HCT116 (cell line): ENCODE results near the gene TDRD7. TPM values are rescaled to one million over a fixed set of nuclear protein-coding genes. Genes with fewer than 3 reads are reported as not detected.
A peak's percentile ranks its signal among the peaks of the same experiment; 100 is the strongest.

Experiments
- ATAC-seq: fragments of 200-7000 bp; cut with Tn5 transposase; 2 replicates; pipeline ENCODE4 v1.9.1; 2020; ENCODE audit warnings: mild to moderate bottlenecking, moderate library complexity
- BruUV-seq: library from RNA; stranded (reverse); fragments of 400-500 nt; replicated peaks from 2 replicates; lab custom pipeline; 2021; lab: Mats Ljungman, UMichigan
- CTCF ChIA-PET: fragments of 300-600 bp; sonication (Branson Sonifier 250); formaldehyde crosslinking; loops from one replicate; lab custom pipeline; 2021; ENCODE audit warnings: antibody characterized with exemption; lab: Charles Lee
- POLR2A ChIA-PET: fragments of 300-600, 350-600 bp; sonication (Branson Sonifier 250); formaldehyde crosslinking; loops from one replicate; lab custom pipeline; 2021; ENCODE audit warnings: antibody characterized with exemption; lab: Charles Lee
- RAD21 ChIA-PET, 2 experiments: fragments of 300-600 bp; sonication (Branson Sonifier 250); formaldehyde crosslinking; loops; one replicate each; lab custom pipeline; 2023; ENCODE audit warnings: low total read pairs in 2 of 2; ENCODE audit not compliant: uncharacterized antibody in 2 of 2, unreplicated experiment in 2 of 2, low non-redundant PET in 1 of 2; lab: Charles Lee
- DNase-seq: peaks from one replicate; pipeline ENCODE4 v3.0.0-alpha.2; 2010; ENCODE audit warnings: low read depth, low spot score
- H2AFZ ChIP-seq: fragments of 200-600 bp; shearing (Covaris generic), sonication (generic); 2 replicates; pipeline ENCODE4 v1.6.1; 2017; ENCODE audit warnings: low read depth, mixed run types, mixed read lengths, antibody characterized with exemption, low read length; ENCODE audit not compliant: poor library complexity, severe bottlenecking
- H3K27ac ChIP-seq: 2 replicates; pipeline ENCODE4 v1.5.1; 2012; ENCODE audit warnings: low read depth, low read length
- H3K27me3 ChIP-seq: fragments of 200-600 bp; sonication (generic); 2 replicates; pipeline ENCODE4 v1.6.1; 2016; ENCODE audit warnings: mixed run types, low read length, mixed read lengths; ENCODE audit not compliant: insufficient read depth
- H3K36me3 ChIP-seq, 2 experiments: fragments of 200-500 bp in 1 of 2; fragments of 200-600 bp in 1 of 2; sonication (Bioruptor generic) in 1 of 2; sonication (generic) in 1 of 2; 2 replicates each; pipeline versions ENCODE4 v1.5.1 to v1.6.1; 2014 to 2016; ENCODE audit warnings: low read length in 2 of 2, inconsistent platforms in 1 of 2, mixed read lengths in 1 of 2, mixed run types in 1 of 2; ENCODE audit not compliant: insufficient read depth in 2 of 2, control insufficient read depth in 1 of 2
- H3K4me1 ChIP-seq, 2 experiments: fragments of 200-600 bp in 1 of 2; sonication (generic) in 1 of 2; 2 replicates each; pipeline versions ENCODE4 v1.5.1 to v1.6.1; 2012 to 2017; ENCODE audit warnings: low read length in 2 of 2, inconsistent platforms in 1 of 2, mild to moderate bottlenecking in 1 of 2, mixed read lengths in 1 of 2, mixed run types in 1 of 2, moderate library complexity in 1 of 2; ENCODE audit not compliant: insufficient read depth in 2 of 2, control insufficient read depth in 1 of 2
- H3K4me2 ChIP-seq: fragments of 200-600 bp; sonication (generic); 2 replicates; pipeline ENCODE4 v1.6.1; 2017; ENCODE audit warnings: mixed run types, low read length, mixed read lengths
- H3K4me3 ChIP-seq, 2 experiments: fragments of 200-600 bp in 1 of 2; sonication (generic) in 1 of 2; replicated peaks in 1 of 2; 2 replicates each; pipeline ENCODE4 v1.5.1; 2011 to 2016; ENCODE audit warnings: low read length in 2 of 2, control low read depth in 1 of 2, low read depth in 1 of 2, mild to moderate bottlenecking in 1 of 2, mixed read lengths in 1 of 2, mixed run types in 1 of 2
- H3K79me2 ChIP-seq: fragments of 200-600 bp; sonication (generic); 2 replicates; pipeline ENCODE4 v1.6.1; 2017; ENCODE audit warnings: mild to moderate bottlenecking, mixed run types, low read length, moderate library complexity, mixed read lengths; ENCODE audit not compliant: insufficient read depth
- H3K9ac ChIP-seq: fragments of 200-600 bp; sonication (generic); 2 replicates; pipeline ENCODE4 v1.6.1; 2016; ENCODE audit warnings: low read length, mixed read lengths
- H3K9me2 ChIP-seq: fragments of 200-600 bp; sonication (generic), shearing (Covaris generic); 2 replicates; pipeline ENCODE4 v1.6.1; 2017; ENCODE audit warnings: mixed run types, mild to moderate bottlenecking, moderate library complexity; ENCODE audit not compliant: insufficient read depth
- H3K9me3 ChIP-seq, 2 experiments: fragments of 200-500 bp in 1 of 2; fragments of 200-600 bp in 1 of 2; sonication (Bioruptor generic) in 1 of 2; sonication (generic) in 1 of 2; 2 replicates each; pipeline ENCODE4 v1.6.1; 2014 to 2017; ENCODE audit warnings: low read length in 2 of 2, mixed read lengths in 2 of 2, inconsistent platforms in 1 of 2, low read depth in 1 of 2, mild to moderate bottlenecking in 1 of 2, mixed run types in 1 of 2, moderate library complexity in 1 of 2; ENCODE audit not compliant: control insufficient read depth in 1 of 2, insufficient read depth in 1 of 2
- H4K20me1 ChIP-seq: fragments of 200-600 bp; sonication (generic), shearing (Covaris generic); 2 replicates; pipeline ENCODE4 v1.6.1; 2017; ENCODE audit warnings: mixed run types, mild to moderate bottlenecking, moderate library complexity; ENCODE audit not compliant: insufficient read depth
- ELF1 ChIP-seq: IDR thresholded peaks from 2 replicates; pipeline ENCODE4 v1.6.1; 2012; ENCODE audit warnings: low read depth, borderline replicate concordance
- FOSL1 ChIP-seq: IDR thresholded peaks from 2 replicates; pipeline ENCODE4 v1.6.1; 2012; ENCODE audit warnings: low read depth
- SIN3A ChIP-seq: IDR thresholded peaks from 2 replicates; pipeline ENCODE4 v1.6.1; 2012; ENCODE audit warnings: low read depth
- ZFX ChIP-seq: fragments of 450-650 bp; IDR thresholded peaks from 2 replicates; pipeline ENCODE4 v1.6.1; 2017
- intact Hi-C: fragments of 100-400 bp; cut with micrococcal nuclease; formaldehyde crosslinking; loops from 2 replicates; pipeline ENCODE4 v1.10.0; 2022
- total RNA-seq: library from RNA; stranded (reverse); gene quantifications from one replicate; pipeline ENCODE4 v1.2.1, GENCODE V29; 2021; ENCODE audit not compliant: unreplicated experiment
- TF ChIP-seq, protein P1 (sequence below): IDR thresholded peaks from 2 replicates; pipeline ENCODE4 v1.6.1; 2012; ENCODE audit warnings: low read depth

Gene TDRD7
- total RNA-seq, 1 experiment from 2014 or later = 8.0 TPM

DNA sequence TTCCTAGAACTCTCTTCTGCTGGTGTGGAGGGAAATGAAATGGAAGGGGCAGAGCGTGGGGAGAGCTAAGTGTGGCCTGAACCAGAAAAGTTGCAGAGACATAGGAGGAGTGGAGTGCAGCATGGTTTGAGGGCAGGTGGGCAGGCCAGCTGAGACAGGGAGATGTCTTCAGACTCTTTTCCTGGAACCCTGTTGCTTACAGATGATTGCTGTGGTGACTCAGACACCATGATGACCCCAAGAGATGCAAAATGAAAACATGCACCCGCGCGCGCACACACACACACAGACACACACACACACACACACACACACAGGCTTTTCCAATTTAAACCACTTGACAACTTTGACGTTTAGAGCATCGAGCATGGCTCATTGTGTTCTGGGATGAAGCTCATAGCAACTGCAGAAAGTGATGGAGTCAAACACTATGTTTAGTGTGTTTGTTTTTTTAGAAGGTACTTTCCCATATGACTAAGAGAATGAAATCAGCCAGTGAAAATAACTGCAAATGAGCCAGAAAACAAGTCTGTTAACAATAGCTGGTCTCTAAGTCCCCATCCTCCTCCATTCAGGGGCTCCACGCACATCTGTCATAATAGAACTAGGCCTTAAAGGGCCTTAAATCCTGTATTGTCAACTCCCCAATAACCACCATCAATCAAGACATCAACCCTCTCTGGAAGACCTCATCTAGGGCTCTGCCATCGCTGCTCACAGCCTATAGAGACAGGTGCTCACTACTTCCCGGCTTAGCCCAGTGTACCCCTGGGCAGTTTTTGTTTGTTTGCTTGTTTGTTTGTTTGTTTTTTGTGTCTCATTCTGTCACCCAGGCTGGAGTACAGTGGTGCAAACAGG, 99.1 kb downstream of the TDRD7 start:
- ATAC-seq = peak; percentile 34; the same call in 1 of the 2 replicates
- TF ChIP-seq, protein P1, sequence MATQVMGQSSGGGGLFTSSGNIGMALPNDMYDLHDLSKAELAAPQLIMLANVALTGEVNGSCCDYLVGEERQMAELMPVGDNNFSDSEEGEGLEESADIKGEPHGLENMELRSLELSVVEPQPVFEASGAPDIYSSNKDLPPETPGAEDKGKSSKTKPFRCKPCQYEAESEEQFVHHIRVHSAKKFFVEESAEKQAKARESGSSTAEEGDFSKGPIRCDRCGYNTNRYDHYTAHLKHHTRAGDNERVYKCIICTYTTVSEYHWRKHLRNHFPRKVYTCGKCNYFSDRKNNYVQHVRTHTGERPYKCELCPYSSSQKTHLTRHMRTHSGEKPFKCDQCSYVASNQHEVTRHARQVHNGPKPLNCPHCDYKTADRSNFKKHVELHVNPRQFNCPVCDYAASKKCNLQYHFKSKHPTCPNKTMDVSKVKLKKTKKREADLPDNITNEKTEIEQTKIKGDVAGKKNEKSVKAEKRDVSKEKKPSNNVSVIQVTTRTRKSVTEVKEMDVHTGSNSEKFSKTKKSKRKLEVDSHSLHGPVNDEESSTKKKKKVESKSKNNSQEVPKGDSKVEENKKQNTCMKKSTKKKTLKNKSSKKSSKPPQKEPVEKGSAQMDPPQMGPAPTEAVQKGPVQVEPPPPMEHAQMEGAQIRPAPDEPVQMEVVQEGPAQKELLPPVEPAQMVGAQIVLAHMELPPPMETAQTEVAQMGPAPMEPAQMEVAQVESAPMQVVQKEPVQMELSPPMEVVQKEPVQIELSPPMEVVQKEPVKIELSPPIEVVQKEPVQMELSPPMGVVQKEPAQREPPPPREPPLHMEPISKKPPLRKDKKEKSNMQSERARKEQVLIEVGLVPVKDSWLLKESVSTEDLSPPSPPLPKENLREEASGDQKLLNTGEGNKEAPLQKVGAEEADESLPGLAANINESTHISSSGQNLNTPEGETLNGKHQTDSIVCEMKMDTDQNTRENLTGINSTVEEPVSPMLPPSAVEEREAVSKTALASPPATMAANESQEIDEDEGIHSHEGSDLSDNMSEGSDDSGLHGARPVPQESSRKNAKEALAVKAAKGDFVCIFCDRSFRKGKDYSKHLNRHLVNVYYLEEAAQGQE = no peak
- TF ChIP-seq SIN3A = no peak
- TF ChIP-seq ZFX = no peak
- no peak for TF ChIP-seq ELF1
- no peak for TF ChIP-seq FOSL1
- RAD21 ChIA-PET = no interaction called here
- Histone ChIP-seq H3K36me3 (no peaks in the 10 kb centered on the region), H4K20me1 (no peaks in the 10 kb centered on the region), H2AFZ (no peak overlapping the region), H3K27ac (no peak overlapping the region), H3K27me3 (no peaks in the 10 kb centered on the region), H3K4me1 (peaks cover 5 to 20% of the 10 kb centered on the region in 2 experiments; a peak in 2 of 4 replicates), H3K4me3 (no peak overlapping the region), H3K9me2 (no peaks in the 10 kb centered on the region), H3K79me2 (no peaks in the 10 kb centered on the region), H3K9me3 (no peaks in the 10 kb centered on the region), H3K4me2 (peak overlapping the region; percentile 2), H3K9ac (no peak overlapping the region)
- CTCF ChIA-PET = interaction anchor here (0.7 to 1.3 kb wide), 4 partner anchors 10 to 105 kb away, joined by 3 to 5 read pairs (median 3); partner anchors contain the start of gene TMOD1
- intact Hi-C loops = no loop called here
- no peak for DNase-seq
- POLR2A ChIA-PET = interaction anchor here (0.6 to 2.1 kb wide), 2 partner anchors 10 to 140 kb away, joined by 3 to 7 read pairs; partner anchors contain the start of gene TMOD1
- no TSS peak for BruUV-seq
